HEK293T (cell line): ENCODE data around the gene ETNPPL.

Experiments
- FOXK2 ChIP-seq: fragments of 450-650 bp; IDR thresholded peaks from 2 replicates; pipeline ENCODE4 v1.6.1; 2016; ENCODE audit warnings: mild to moderate bottlenecking
- HDGF ChIP-seq: fragments of 450-650 bp; IDR thresholded peaks from 2 replicates; pipeline ENCODE4 v1.6.1; 2017; ENCODE audit warnings: antibody characterized with exemption, borderline replicate concordance
- SP1 ChIP-seq: fragments of 450-650 bp; IDR thresholded peaks from 2 replicates; pipeline ENCODE4 v1.6.1; 2017
- SUZ12 ChIP-seq: fragments of 450-650 bp; IDR thresholded peaks from 2 replicates; pipeline ENCODE4 v1.6.1; 2016; ENCODE audit warnings: mild to moderate bottlenecking
- ZNF384 ChIP-seq: fragments of 450-650 bp; IDR thresholded peaks from 2 replicates; pipeline ENCODE4 v1.6.1; 2016
- TF ChIP-seq, protein P1 (sequence below): fragments of 450-650 bp; IDR thresholded peaks from 2 replicates; pipeline ENCODE4 v1.6.1; 2016

DNA sequence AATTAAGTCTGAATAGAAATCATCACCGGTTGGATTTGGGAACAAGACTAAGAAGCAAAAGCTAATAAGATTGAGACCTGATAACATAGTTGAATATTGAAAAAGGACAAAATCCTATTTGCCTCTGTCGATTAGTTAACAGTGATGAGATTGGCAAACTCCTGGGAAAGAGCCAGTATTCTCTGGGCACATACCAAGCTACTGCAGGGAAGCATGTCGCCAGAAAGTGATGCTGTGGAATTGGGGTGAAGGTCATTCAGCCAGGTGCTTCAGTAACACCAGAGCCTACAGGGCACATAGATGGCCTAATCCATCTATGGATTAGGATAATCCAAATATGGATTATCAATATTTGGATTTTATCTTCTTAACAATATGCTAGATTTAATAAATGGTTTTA is 68.4 kb downstream of the ETNPPL start:
- TF ChIP-seq FOXK2 (no peak), SUZ12 (no peak), HDGF (no peak), SP1 (no peak), ZNF384 (no peak)
- TF ChIP-seq, protein P1, sequence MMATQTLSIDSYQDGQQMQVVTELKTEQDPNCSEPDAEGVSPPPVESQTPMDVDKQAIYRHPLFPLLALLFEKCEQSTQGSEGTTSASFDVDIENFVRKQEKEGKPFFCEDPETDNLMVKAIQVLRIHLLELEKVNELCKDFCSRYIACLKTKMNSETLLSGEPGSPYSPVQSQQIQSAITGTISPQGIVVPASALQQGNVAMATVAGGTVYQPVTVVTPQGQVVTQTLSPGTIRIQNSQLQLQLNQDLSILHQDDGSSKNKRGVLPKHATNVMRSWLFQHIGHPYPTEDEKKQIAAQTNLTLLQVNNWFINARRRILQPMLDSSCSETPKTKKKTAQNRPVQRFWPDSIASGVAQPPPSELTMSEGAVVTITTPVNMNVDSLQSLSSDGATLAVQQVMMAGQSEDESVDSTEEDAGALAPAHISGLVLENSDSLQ = no peak
